Measurements from ENCODE around the gene MFAP2. TPM values are rescaled to one million over a fixed set of nuclear protein-coding genes. Genes with fewer than 3 reads are reported as not detected.

Gene MFAP2
- total and polyA plus RNA-seq, 2 of the 8 experiments (the other 6 are each of a cell fraction or from before 2014, with no cell fraction given), result 172 to 326 TPM

DNA sequence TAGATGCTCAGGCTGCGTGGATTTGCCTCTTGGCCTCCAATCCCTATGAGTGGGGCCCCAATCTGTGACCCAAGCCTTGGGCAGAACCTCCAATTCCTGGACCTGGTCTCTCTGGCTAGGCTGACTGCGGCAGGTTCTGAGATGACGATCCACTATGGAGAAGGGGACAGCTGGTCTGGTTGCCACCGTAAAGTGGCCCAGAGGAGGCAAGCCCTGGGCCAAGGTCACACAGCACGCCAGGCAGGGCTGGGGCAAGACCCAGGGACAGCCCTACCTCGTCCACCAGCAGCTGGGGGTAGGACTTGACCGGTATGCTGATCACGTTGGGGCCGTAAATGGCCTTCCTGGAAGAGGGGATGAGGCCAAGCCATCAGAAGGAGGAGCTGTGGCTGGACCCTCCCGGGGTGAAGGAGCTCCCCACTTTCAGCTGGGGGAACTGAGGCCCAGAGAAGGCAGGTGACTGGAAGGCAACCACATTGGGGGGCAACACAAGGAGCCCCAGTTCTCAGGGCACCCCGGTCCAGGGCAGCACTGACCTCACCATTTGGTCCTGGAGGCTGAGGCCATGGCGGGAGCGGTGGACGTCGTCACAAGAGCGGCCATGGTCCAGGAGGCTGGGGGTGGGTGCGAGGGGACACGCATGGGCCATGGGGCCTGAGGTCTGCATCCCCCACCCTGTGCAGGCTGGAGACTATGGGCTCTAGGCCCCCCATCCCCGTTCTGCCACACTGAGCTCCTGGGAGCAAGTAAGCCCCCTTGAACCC is 21.5 kb upstream of the MFAP2 start (continued):
- TF ChIP-seq, protein P1, sequence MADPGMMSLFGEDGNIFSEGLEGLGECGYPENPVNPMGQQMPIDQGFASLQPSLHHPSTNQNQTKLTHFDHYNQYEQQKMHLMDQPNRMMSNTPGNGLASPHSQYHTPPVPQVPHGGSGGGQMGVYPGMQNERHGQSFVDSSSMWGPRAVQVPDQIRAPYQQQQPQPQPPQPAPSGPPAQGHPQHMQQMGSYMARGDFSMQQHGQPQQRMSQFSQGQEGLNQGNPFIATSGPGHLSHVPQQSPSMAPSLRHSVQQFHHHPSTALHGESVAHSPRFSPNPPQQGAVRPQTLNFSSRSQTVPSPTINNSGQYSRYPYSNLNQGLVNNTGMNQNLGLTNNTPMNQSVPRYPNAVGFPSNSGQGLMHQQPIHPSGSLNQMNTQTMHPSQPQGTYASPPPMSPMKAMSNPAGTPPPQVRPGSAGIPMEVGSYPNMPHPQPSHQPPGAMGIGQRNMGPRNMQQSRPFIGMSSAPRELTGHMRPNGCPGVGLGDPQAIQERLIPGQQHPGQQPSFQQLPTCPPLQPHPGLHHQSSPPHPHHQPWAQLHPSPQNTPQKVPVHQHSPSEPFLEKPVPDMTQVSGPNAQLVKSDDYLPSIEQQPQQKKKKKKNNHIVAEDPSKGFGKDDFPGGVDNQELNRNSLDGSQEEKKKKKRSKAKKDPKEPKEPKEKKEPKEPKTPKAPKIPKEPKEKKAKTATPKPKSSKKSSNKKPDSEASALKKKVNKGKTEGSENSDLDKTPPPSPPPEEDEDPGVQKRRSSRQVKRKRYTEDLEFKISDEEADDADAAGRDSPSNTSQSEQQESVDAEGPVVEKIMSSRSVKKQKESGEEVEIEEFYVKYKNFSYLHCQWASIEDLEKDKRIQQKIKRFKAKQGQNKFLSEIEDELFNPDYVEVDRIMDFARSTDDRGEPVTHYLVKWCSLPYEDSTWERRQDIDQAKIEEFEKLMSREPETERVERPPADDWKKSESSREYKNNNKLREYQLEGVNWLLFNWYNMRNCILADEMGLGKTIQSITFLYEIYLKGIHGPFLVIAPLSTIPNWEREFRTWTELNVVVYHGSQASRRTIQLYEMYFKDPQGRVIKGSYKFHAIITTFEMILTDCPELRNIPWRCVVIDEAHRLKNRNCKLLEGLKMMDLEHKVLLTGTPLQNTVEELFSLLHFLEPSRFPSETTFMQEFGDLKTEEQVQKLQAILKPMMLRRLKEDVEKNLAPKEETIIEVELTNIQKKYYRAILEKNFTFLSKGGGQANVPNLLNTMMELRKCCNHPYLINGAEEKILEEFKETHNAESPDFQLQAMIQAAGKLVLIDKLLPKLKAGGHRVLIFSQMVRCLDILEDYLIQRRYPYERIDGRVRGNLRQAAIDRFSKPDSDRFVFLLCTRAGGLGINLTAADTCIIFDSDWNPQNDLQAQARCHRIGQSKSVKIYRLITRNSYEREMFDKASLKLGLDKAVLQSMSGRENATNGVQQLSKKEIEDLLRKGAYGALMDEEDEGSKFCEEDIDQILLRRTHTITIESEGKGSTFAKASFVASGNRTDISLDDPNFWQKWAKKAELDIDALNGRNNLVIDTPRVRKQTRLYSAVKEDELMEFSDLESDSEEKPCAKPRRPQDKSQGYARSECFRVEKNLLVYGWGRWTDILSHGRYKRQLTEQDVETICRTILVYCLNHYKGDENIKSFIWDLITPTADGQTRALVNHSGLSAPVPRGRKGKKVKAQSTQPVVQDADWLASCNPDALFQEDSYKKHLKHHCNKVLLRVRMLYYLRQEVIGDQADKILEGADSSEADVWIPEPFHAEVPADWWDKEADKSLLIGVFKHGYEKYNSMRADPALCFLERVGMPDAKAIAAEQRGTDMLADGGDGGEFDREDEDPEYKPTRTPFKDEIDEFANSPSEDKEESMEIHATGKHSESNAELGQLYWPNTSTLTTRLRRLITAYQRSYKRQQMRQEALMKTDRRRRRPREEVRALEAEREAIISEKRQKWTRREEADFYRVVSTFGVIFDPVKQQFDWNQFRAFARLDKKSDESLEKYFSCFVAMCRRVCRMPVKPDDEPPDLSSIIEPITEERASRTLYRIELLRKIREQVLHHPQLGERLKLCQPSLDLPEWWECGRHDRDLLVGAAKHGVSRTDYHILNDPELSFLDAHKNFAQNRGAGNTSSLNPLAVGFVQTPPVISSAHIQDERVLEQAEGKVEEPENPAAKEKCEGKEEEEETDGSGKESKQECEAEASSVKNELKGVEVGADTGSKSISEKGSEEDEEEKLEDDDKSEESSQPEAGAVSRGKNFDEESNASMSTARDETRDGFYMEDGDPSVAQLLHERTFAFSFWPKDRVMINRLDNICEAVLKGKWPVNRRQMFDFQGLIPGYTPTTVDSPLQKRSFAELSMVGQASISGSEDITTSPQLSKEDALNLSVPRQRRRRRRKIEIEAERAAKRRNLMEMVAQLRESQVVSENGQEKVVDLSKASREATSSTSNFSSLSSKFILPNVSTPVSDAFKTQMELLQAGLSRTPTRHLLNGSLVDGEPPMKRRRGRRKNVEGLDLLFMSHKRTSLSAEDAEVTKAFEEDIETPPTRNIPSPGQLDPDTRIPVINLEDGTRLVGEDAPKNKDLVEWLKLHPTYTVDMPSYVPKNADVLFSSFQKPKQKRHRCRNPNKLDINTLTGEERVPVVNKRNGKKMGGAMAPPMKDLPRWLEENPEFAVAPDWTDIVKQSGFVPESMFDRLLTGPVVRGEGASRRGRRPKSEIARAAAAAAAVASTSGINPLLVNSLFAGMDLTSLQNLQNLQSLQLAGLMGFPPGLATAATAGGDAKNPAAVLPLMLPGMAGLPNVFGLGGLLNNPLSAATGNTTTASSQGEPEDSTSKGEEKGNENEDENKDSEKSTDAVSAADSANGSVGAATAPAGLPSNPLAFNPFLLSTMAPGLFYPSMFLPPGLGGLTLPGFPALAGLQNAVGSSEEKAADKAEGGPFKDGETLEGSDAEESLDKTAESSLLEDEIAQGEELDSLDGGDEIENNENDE (IDR thresholded peaks at IDR 0.05; ENCODE audit: insufficient replicate concordance, low read length), result no peak
- no peak for TF ChIP-seq GTF2F1 (IDR thresholded peaks at IDR 0.05; ENCODE audit: borderline replicate concordance, low read depth, low read length)
- TF ChIP-seq MAFK (IDR thresholded peaks at IDR 0.05; ENCODE audit: low read depth, low read length), result no peak
- no peak for TF ChIP-seq TAF1 (IDR thresholded peaks at IDR 0.05; ENCODE audit: low read depth, low read length)
- TF ChIP-seq, protein P2, sequence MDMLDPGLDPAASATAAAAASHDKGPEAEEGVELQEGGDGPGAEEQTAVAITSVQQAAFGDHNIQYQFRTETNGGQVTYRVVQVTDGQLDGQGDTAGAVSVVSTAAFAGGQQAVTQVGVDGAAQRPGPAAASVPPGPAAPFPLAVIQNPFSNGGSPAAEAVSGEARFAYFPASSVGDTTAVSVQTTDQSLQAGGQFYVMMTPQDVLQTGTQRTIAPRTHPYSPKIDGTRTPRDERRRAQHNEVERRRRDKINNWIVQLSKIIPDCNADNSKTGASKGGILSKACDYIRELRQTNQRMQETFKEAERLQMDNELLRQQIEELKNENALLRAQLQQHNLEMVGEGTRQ (IDR thresholded peaks at IDR 0.05; ENCODE audit: low read length), result no peak
- TF ChIP-seq JUND (IDR thresholded peaks at IDR 0.05; ENCODE audit: low read length), result no peak
- TF ChIP-seq ASH2L (IDR thresholded peaks at IDR 0.05; ENCODE audit: low read length), result no peak
- no peak for TF ChIP-seq RBBP5 (IDR thresholded peaks at IDR 0.05; ENCODE audit: borderline replicate concordance, low read depth, low read length)
- no peak for TF ChIP-seq SIN3A (conservative IDR thresholded peaks at IDR 0.05 in 1 of 2, IDR thresholded peaks at IDR 0.05 in 1 of 2; ENCODE audit: low read depth in 1 of 2, low read length in 2 of 2)
